Measurements from ENCODE around the gene AGXT.

AGXT gene

DNA sequence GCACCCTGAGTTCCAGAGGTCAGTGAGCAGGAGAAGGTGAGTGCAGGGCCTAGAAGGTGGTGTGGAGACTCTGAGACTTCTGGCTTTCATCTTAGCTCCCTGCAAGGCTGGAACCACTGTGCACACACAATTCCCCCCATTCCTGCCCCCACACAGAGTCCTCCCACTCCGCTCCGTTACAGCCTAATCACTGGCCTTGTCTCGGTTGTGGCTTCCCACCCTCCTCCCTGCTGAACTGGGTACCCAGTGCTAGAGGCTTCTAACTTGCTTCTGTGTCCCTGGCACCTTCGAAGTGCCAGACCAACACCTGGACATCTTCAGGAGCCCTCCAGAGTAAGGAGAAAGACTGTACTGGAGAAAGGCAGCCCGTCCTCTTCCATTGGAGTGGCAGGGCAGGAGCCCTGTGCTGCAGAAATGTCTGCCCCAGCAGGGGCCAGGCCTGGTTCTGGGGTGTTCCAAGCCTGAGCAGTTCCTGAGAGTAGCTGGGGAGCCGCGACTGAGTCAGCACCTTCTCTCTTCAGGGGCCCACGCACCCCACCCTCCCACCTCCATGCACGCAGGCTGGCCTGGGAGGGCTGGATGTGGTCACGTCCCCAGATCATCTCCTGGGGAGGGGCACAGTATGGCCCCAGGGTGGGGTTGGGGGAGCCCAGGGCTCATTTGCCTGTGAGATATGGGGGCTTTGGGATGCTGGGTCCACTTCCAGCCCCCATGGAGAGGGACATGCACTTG is 60.9 kb downstream of the AGXT start:
- Histone ChIP-seq H3K27me3 (ENCODE audit: control insufficient read depth, insufficient read depth, low read length) (no peaks in the 10 kb centered on the region), H3K4me3 (ENCODE audit: low read length) (no peak overlapping the region), H3K9ac (ENCODE audit: low read length) (no peak overlapping the region), H3K9me3 (ENCODE audit: control insufficient read depth, low read length) (no peaks in the 10 kb centered on the region), H3K36me3 (ENCODE audit: control insufficient read depth, insufficient read depth, low read length) (no peaks in the 10 kb centered on the region), H3K4me1 (ENCODE audit: control insufficient read depth, insufficient read depth, low read length) (no peaks in the 10 kb centered on the region)

Measured in mucosa of stomach (tissue), 1 donor.